Neutrophil (primary cell): ENCODE measurements around the gene BMI1.

Source experiments
- H3K27ac ChIP-seq: fragments of 200-600 bp; sonication (generic); 2 replicates; pipeline ENCODE4 v1.5.1; 2016; ENCODE audit warnings: mild to moderate bottlenecking, moderate library complexity
- H3K27me3 ChIP-seq: fragments of 200-600 bp; sonication (generic); 2 replicates; pipeline ENCODE4 v1.6.0; 2016; ENCODE audit warnings: mild to moderate bottlenecking
- H3K36me3 ChIP-seq: fragments of 200-600 bp; sonication (generic); 2 replicates; pipeline ENCODE4 v1.5.1; 2017
- H3K4me1 ChIP-seq, 2 experiments: fragments of 200-600 bp in 1 of 2; sonication (generic) in 1 of 2; 1 replicate in 1 of 2; 2 replicates in 1 of 2; pipeline versions ENCODE4 v1.5.1 to v1.6.1; 2013 to 2016; ENCODE audit warnings: low read depth in 1 of 2, low read length in 1 of 2, mild to moderate bottlenecking in 1 of 2, moderate library complexity in 1 of 2; ENCODE audit not compliant: control insufficient read depth in 1 of 2, insufficient read depth in 1 of 2
- H3K4me3 ChIP-seq, 2 experiments: fragments of 200-600 bp in 1 of 2; sonication (generic) in 1 of 2; 1 replicate in 1 of 2; 2 replicates in 1 of 2; pipeline ENCODE4 v1.5.1; 2013 to 2016; ENCODE audit warnings: low read depth in 1 of 2, low read length in 1 of 2, mild to moderate bottlenecking in 1 of 2, moderate library complexity in 1 of 2
- H3K9me3 ChIP-seq: fragments of 200-600 bp; sonication (generic); 2 replicates; pipeline ENCODE4 v1.5.1; 2016
- CTCF ChIP-seq: fragments of 200-600 bp; sonication (generic); IDR thresholded peaks from 2 replicates; pipeline ENCODE4 v1.5.1; 2016; ENCODE audit warnings: antibody characterized with exemption

The BMI1 gene

GRCh38 chr10:22293747-22294404, 27.0 kb upstream of the BMI1 start:
- Histone ChIP-seq H3K27me3 (peaks cover 11% of the 10 kb centered on the region), H3K4me3 (no peak overlapping the region)
- no peak for TF ChIP-seq CTCF

GRCh38 chr10:22294694-22295093, 26.2 kb upstream of the BMI1 start:
- Histone ChIP-seq H3K36me3 (no peaks in the 10 kb centered on the region), H3K4me1 (no peaks in the 10 kb centered on the region), H3K27me3 (peaks cover 11% of the 10 kb centered on the region), H3K9me3 (no peaks in the 10 kb centered on the region), H3K4me3 (no peak overlapping the region), H3K27ac (no peak overlapping the region)
- TF ChIP-seq CTCF, result no peak

More at GRCh38 chr10:22293747-22294404, 27.0 kb upstream of the BMI1 start:
- Histone ChIP-seq H3K9me3 (no peaks in the 10 kb centered on the region), H3K27ac (no peak overlapping the region), H3K36me3 (no peaks in the 10 kb centered on the region), H3K4me1 (no peaks in the 10 kb centered on the region)

GRCh38 chr10:22301193-22301592, 19.7 kb upstream of the BMI1 start:
- Histone ChIP-seq H3K4me3 (no peak overlapping the region), H3K27ac (no peak overlapping the region)
- TF ChIP-seq CTCF, result no peak

GRCh38 chr10:22303461-22303860, 17.4 kb upstream of the BMI1 start:
- Histone ChIP-seq H3K27me3 (no peaks in the 10 kb centered on the region), H3K4me1 (no peaks in the 10 kb centered on the region), H3K27ac (no peak overlapping the region), H3K4me3 (no peak overlapping the region), H3K36me3 (no peaks in the 10 kb centered on the region), H3K9me3 (no peaks in the 10 kb centered on the region)
- no peak for TF ChIP-seq CTCF

More at GRCh38 chr10:22301193-22301592, 19.7 kb upstream of the BMI1 start:
- no peaks in the 10 kb centered on the region for H3K4me1 ChIP-seq
- H3K36me3 ChIP-seq, result no peaks in the 10 kb centered on the region
- H3K27me3 ChIP-seq, result peaks cover 11% of the 10 kb centered on the region
- H3K9me3 ChIP-seq, result no peaks in the 10 kb centered on the region

GRCh38 chr10:22305721-22306120, 15.2 kb upstream of the BMI1 start:
- Histone ChIP-seq H3K9me3 (no peaks in the 10 kb centered on the region), H3K27ac (no peak overlapping the region), H3K36me3 (no peaks in the 10 kb centered on the region), H3K27me3 (no peaks in the 10 kb centered on the region), H3K4me3 (no peak overlapping the region), H3K4me1 (no peaks in the 10 kb centered on the region)
- TF ChIP-seq CTCF, result no peak
